ENCODE results near the gene RBFOX2. TPM values are rescaled to one million over a fixed set of nuclear protein-coding genes. Genes with fewer than 3 reads are reported as not detected.
A peak's percentile ranks its signal among the peaks of the same experiment; 100 is the strongest.

Gene RBFOX2
- total RNA-seq, 4 donors from 2014 or later: 46.6 to 82.7 (median 62.1) TPM

DNA sequence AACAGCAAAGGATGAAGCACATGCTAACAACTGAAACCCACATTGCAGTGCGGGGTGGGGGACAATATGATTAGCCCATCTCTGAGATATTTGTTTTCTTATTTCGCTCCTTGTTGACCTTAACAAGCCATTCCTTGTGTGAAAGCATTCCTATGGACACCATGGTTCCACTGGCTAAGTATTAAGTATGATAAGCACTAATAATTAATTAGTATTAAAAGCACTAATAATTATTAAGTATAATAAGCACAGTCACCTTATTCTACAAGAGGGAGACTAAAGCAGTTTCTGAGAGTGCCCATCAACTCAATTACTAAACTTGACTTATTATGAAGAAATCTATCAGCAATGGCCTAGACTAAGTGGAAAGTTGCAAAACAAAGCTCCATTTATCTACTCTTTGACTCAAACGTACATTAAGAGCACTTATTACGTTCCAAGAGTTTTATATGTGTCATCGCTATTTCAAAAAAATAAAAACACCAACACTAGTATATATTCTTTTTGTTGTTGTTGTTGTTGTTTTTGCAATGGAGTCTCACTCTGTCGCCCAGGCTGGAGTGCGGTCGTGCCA lies 65.3 kb downstream of the RBFOX2 start:
- peaks cover 23% of the 10 kb centered on the region for H3K4me1 ChIP-seq
- TF ChIP-seq POLR2AphosphoS5 (IDR thresholded peaks at IDR 0.05) (no peak), EP300 (IDR thresholded peaks at IDR 0.05) (no peak), POLR2A (IDR thresholded peaks at IDR 0.05) (no peak)
- TF ChIP-seq, protein P1, sequence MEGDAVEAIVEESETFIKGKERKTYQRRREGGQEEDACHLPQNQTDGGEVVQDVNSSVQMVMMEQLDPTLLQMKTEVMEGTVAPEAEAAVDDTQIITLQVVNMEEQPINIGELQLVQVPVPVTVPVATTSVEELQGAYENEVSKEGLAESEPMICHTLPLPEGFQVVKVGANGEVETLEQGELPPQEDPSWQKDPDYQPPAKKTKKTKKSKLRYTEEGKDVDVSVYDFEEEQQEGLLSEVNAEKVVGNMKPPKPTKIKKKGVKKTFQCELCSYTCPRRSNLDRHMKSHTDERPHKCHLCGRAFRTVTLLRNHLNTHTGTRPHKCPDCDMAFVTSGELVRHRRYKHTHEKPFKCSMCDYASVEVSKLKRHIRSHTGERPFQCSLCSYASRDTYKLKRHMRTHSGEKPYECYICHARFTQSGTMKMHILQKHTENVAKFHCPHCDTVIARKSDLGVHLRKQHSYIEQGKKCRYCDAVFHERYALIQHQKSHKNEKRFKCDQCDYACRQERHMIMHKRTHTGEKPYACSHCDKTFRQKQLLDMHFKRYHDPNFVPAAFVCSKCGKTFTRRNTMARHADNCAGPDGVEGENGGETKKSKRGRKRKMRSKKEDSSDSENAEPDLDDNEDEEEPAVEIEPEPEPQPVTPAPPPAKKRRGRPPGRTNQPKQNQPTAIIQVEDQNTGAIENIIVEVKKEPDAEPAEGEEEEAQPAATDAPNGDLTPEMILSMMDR (IDR thresholded peaks at IDR 0.05): no peak
- WGBS: 88% methylated on average over 8 of the region's 8 CpGs
- no peak for DNase-seq (ENCODE audit: low spot score in 2 of 2)
- H3K27me3 ChIP-seq: no peaks in the 10 kb centered on the region
- no peak overlapping the region for H3K27ac ChIP-seq
- H3K36me3 ChIP-seq: no peaks in the 10 kb centered on the region
- H3K4me3 ChIP-seq: no peak overlapping the region
- no peaks in the 10 kb centered on the region for H3K9me3 ChIP-seq

DNA sequence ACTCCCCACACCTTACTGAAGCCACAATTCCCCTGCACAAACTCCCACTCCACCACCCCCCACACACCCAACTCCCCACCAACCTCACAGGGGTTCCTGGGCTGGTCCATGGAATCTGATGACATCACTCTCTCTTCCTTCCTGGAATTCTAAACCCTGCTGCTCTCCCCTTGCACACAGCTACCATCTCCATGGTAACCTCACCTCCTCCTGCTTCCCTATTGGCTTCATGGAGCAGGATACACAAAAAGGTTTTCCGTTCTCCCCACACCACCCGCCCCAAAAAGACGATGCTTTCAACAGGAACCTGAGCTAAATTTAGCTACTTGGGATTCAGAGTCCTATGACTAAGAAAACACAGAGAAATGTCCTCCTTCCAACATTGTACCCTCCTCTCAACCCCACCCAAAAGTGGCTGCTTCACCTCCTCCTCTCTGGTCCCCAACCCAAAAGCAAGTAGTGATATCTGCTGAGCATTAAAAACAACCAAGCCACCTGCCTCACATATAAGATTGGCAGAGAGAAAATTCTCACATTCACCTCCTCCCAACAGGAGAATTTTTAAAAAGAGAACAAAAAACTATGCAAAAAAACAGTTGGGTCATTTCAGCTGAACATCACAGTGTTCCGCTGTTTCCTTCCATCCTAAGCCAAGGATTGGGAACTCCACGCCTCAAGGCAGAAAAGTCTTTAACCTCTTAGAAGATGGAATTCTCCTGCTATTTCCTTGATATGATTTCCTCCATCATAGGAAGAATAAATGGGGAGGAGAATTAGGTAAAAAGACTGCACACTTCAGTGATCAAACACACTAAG lies 66.9 kb downstream of the RBFOX2 start:
- H3K9me3 ChIP-seq: no peaks in the 10 kb centered on the region
- H3K4me1 ChIP-seq: peaks cover 23% of the 10 kb centered on the region
- no peak for TF ChIP-seq POLR2A (IDR thresholded peaks at IDR 0.05)
- TF ChIP-seq EP300 (IDR thresholded peaks at IDR 0.05): no peak
- TF ChIP-seq, protein P1 (IDR thresholded peaks at IDR 0.05): no peak
- TF ChIP-seq POLR2AphosphoS5 (IDR thresholded peaks at IDR 0.05): peak in 1 of 3 donors; percentile 7
- H3K27me3 ChIP-seq: no peaks in the 10 kb centered on the region
- WGBS: 43% methylated on average over 5 of the region's 5 CpGs
- no peaks in the 10 kb centered on the region for H3K36me3 ChIP-seq
- peak overlapping the region; percentile 62 for H3K27ac ChIP-seq
- peak in 1 of 2 donors; percentile 67 for DNase-seq (ENCODE audit: low spot score in 2 of 2)
- no peak overlapping the region for H3K4me3 ChIP-seq

DNA sequence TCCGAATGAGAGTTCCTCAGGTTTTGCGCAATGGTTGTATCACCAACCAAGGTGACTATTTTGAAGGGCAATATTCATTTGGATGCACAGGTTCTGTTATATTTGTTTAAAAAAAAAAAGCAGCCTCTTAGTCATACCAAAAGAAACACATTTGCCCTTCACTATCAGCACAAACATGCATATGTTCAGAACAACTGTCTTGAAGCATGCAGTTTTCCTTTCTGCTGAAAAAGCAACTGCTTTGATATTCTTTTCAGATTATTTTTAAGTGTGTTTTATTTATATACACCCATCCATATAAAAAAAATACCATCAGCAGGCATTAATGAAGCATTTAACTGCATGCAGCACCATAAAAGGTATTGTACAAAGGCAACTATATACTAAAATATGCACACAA lies 67.8 kb downstream of the RBFOX2 start:
- Histone ChIP-seq H3K9me3 (no peaks in the 10 kb centered on the region), H3K36me3 (no peaks in the 10 kb centered on the region), H3K4me3 (no peak overlapping the region), H3K4me1 (peaks cover 23% of the 10 kb centered on the region), H3K27ac (peak overlapping the region; percentile 62), H3K27me3 (no peaks in the 10 kb centered on the region)
- WGBS: 93% methylated on average over 2 of the region's 2 CpGs
- DNase-seq (ENCODE audit: low spot score in 2 of 2): no peak
- TF ChIP-seq EP300 (IDR thresholded peaks at IDR 0.05): no peak
- TF ChIP-seq, protein P1 (IDR thresholded peaks at IDR 0.05): no peak
- no peak for TF ChIP-seq POLR2A (IDR thresholded peaks at IDR 0.05)

DNA sequence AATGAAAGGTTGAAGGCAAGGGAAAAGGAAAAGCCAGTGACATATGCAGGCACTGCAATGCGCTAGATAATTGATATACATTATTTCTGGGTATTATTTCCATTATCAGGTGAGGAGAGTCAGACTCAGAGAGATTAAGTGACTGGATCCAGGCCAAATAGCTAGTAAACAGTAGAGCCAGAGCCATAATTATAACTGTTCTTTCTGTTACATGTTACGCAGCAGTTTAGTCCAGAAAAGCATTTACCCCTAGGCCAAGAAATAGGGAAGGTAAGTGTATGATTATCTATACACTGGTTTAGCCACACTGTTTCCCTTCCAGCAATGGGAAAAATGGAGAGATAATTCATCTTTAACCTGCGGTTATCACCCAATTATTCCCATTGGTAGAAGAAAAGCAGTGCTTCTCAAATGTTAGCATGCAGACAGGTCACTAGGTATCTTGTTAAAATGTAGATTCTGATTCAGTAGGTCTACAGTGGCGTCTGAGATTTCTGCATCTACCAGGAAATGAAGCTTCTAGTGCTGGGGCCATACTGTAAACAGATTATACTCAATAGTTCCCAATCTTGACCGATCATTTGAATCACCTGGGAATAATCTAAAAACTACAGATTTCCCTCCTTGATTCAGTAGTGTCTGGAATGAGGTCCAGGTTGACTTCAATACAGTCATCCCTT lies 69.4 kb downstream of the RBFOX2 start:
- no peaks in the 10 kb centered on the region for H3K9me3 ChIP-seq
- no peak overlapping the region for H3K27ac ChIP-seq
- H3K4me1 ChIP-seq: peaks cover 23% of the 10 kb centered on the region
- H3K4me3 ChIP-seq: no peak overlapping the region
- DNase-seq (ENCODE audit: low spot score in 2 of 2): no peak
- TF ChIP-seq EP300 (IDR thresholded peaks at IDR 0.05): no peak
- no peak for TF ChIP-seq POLR2AphosphoS5 (IDR thresholded peaks at IDR 0.05)
- no peak for TF ChIP-seq POLR2A (IDR thresholded peaks at IDR 0.05)
- TF ChIP-seq, protein P1 (IDR thresholded peaks at IDR 0.05): no peak
- WGBS: 78% methylated on average over 5 of the region's 5 CpGs
- H3K27me3 ChIP-seq: no peaks in the 10 kb centered on the region
- H3K36me3 ChIP-seq: no peaks in the 10 kb centered on the region

DNA sequence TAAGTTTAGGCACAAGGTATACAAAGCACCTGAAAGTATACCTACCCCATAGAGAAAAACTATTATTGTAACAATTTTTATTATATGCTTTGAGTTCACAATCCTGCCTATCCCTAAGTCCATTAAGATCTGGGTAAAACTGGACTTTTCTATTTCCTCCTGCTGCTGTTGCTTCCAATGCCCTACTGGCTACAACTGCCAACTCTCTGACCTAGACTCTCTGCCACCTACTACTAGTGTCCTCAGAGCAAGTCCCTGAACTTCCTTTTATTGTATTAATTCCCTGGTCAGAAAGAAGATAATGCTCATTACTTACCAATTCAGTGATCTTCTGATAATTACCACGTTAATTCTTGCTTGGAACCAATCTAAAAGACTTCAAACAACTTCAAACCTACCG lies 70.3 kb downstream of the RBFOX2 start:
- DNase-seq (ENCODE audit: low spot score in 2 of 2): no peak
- no peak for TF ChIP-seq POLR2A (IDR thresholded peaks at IDR 0.05)
- no peak for TF ChIP-seq EP300 (IDR thresholded peaks at IDR 0.05)
- TF ChIP-seq POLR2AphosphoS5 (IDR thresholded peaks at IDR 0.05): no peak
- TF ChIP-seq, protein P1 (IDR thresholded peaks at IDR 0.05): no peak
- H3K27ac ChIP-seq: no peak overlapping the region
- H3K27me3 ChIP-seq: no peaks in the 10 kb centered on the region
- H3K9me3 ChIP-seq: no peaks in the 10 kb centered on the region
- no peak overlapping the region for H3K4me3 ChIP-seq
- H3K36me3 ChIP-seq: no peaks in the 10 kb centered on the region
- H3K4me1 ChIP-seq: peaks cover 23% of the 10 kb centered on the region
- WGBS: 74% methylated on average over 2 of the region's 2 CpGs
